Heart right ventricle (tissue), 16 donors: ENCODE data around the gene PSMC5. TPM values are rescaled to one million over a fixed set of nuclear protein-coding genes. Genes with fewer than 3 reads are reported as not detected.
"Not testable (repeated sequence)": the region's sequence is repeated elsewhere in the genome, so short reads cannot be mapped to it uniquely, and the experiment has no call there.

ENCODE experiments used
- ATAC-seq, 8 donors: fragments of 200-7000 bp; cut with Tn5 transposase; one replicate each; pipeline ENCODE4 v1.9.1; 2020; ENCODE audit warnings: mild to moderate bottlenecking in 8 of 8, moderate library complexity in 8 of 8, moderate number of reproducible peaks in 1 of 8
- DNase-seq, 2 donors: peaks; one replicate each; pipeline ENCODE4 v3.0.0-alpha.2; 2020
- H3K27ac ChIP-seq, 10 donors: fragments of 200-600 bp; sonication (generic) in 2 of 10; one replicate each; pipeline versions ENCODE4 v1.5.0 to v1.8.0; 2020 to 2022; ENCODE audit warnings: mild to moderate bottlenecking in 3 of 10
- H3K27me3 ChIP-seq, 7 donors: fragments of 200-600 bp; one replicate each; pipeline ENCODE4 v1.8.0; 2021 to 2022; ENCODE audit warnings: mild to moderate bottlenecking in 2 of 7
- H3K36me3 ChIP-seq, 9 donors: fragments of 200-600 bp; sonication (generic) in 1 of 9; one replicate each; pipeline versions ENCODE4 v1.5.0 to v1.8.0; 2020 to 2022; ENCODE audit warnings: mild to moderate bottlenecking in 2 of 9
- H3K4me1 ChIP-seq, 9 donors: fragments of 200-600 bp; sonication (generic) in 1 of 9; one replicate each; pipeline versions ENCODE4 v1.5.0 to v1.8.0; 2020 to 2022; ENCODE audit warnings: mild to moderate bottlenecking in 4 of 9
- H3K4me3 ChIP-seq, 10 donors: fragments of 200-600 bp; sonication (generic) in 2 of 10; one replicate each; pipeline versions ENCODE4 v1.5.0 to v1.8.0; 2020 to 2022; ENCODE audit warnings: mild to moderate bottlenecking in 7 of 10, moderate library complexity in 2 of 10
- H3K9me3 ChIP-seq, 11 donors: fragments of 200-600 bp in 10 of 11; sonication (generic) in 2 of 11; one replicate each; pipeline versions ENCODE4 v1.5.0 to v1.8.0; 2013 to 2022; ENCODE audit warnings: mild to moderate bottlenecking in 2 of 11, control low read depth in 1 of 11, moderate library complexity in 1 of 11
- CTCF ChIP-seq, 9 donors: fragments of 200-600 bp; sonication (generic) in 2 of 9; IDR thresholded peaks; one replicate each; pipeline versions ENCODE4 v1.5.0 to v1.8.0; 2021 to 2022; ENCODE audit warnings: antibody characterized with exemption in 9 of 9, mild to moderate bottlenecking in 5 of 9, moderate library complexity in 1 of 9
- WGBS, 2 donors: extraction: QIAGEN DNeasy Blood & Tissue Kit; methylation state at CpG; one replicate each; pipeline ENCODE4 v1.1.7; 2013; ENCODE audit warnings: inconsistent platforms in 1 of 2; 5-methylcytosine and 5-hydroxymethylcytosine counted together
- intact Hi-C, 10 donors: fragments of 100-400 bp; cut with DNase I; formaldehyde crosslinking; loops; one replicate each; pipeline versions ENCODE4 v1.11.1 to v1.14.2; 2022
- polyA plus RNA-seq, 2 donors: library from polyadenylated mRNA; stranded (reverse); fragments of 200-250 nt; gene quantifications; one replicate each; pipeline ENCODE4 v1.2.3, GENCODE V29; 2013
- total RNA-seq, 10 donors: library from RNA; stranded (reverse); fragmentation: NEBNext Ultra II Directional in 3 of 10; extraction: Animal tissue kit (Norgen Biotek cat#: 25700) in 3 of 10; gene quantifications; one replicate each; pipeline versions ENCODE4 v1.2.1 to v1.2.4, GENCODE V29; 2021 to 2023
- donor health status: Arrhythmogenic right ventricular cardiomyopathy.
- donor health status: ischemic (EF 13 %, LVEDD 7.1; RV severe dilation, severe dysfunction).
- donor health status: healthy with polysubstance abuse.
- donor health status: DM: no; HTN: yes; CAD: no.
- donor health status: DM: no; HTN: no; CAD: no.
- donor health status: ischemic (EF 25% LVEDD 6.9; RV normal size, moderate dysfunction).
- donor health status: ischemic (EF 25% LVEDD 5.7; RV mildly dilated, moderate dysfunction).
- donor health status: healthy.
- donor health status: DM: yes; HTN: yes; CAD: no.
- donor health status: Ischemic cardiomyopathy.
- donor health status: ischemic (EF 35%, LVEDD 5.7; RV mildly dilated, moderate dysfunction).
- donor health status: nonischemic (EF 11% LVEDD 7.7; RV severe dilation, severe dysfunction).
- donor health status: DM: yes; HTN: yes; CAD: no.
- donor health status: PGD.
- donor health status: ischemic (EF 29% LVEDD 5.4; RV normal size, mild dysfunction).
- donor health status: nonischemic (EF 23%, LVEDD 6.1; RV moderate dilation, normal function).

The PSMC5 gene
- total and polyA plus RNA-seq, 12 donors = 92.9 to 228 (median 122) TPM

DNA sequence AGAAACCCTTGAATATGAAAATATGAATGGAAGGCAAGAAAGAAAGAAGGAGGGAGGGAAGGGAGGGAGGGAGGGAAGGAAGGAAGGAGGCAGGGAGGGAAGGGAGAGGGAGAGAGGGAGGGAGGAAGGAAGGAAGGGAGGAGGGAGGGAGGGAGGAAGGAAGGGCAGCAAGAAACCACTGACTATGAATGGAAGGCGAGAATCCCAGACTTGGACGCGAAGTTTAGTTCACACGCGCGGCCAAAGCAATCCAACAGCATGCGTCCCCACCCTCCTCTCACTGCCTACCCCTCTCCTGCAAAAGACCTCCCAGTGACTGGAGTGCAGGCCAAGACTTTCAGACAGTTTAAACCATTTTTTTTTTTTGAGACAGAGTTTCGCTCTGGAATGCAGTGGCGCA, 23.2 kb downstream of the PSMC5 start:
- Histone ChIP-seq H3K27ac (no peak overlapping the region), H3K36me3 (no peaks in the 10 kb centered on the region), H3K27me3 (no peaks in the 10 kb centered on the region), H3K9me3 (peaks cover 0 to 5% (median 0%) of the 10 kb centered on the region in 11 donors), H3K4me3 (no peak overlapping the region), H3K4me1 (peaks cover 0 to 13% (median 0%) of the 10 kb centered on the region in 9 donors)
- TF ChIP-seq CTCF (IDR thresholded peaks at IDR 0.05) = no peak
- 71% methylated on average over 9 of the region's 9 CpGs for WGBS, 2 donors
- DNase-seq = no peak
- intact Hi-C loops = no loop called here
- ATAC-seq = no peak

- Histone ChIP-seq H3K27me3 (no peaks in the 10 kb centered on the region), H3K4me3 (no peak overlapping the region), H3K27ac (no peak overlapping the region), H3K9me3 (peaks cover 0 to 5% (median 0%) of the 10 kb centered on the region in 11 donors), H3K4me1 (peaks cover 0 to 12% (median 0%) of the 10 kb centered on the region in 9 donors), H3K36me3 (no peaks in the 10 kb centered on the region)
- no peak for ATAC-seq
- no peak for TF ChIP-seq CTCF (IDR thresholded peaks at IDR 0.05)
- 86 to 97% methylated on average over 2 of the region's 2 CpGs for WGBS, 2 donors
- intact Hi-C loops = no loop called here
- no peak for DNase-seq
These were observed 26.0 kb downstream of the PSMC5 start for GRCh38 chr17:63853260-63853659.

GRCh38 chr17:63854709-63855108, 27.5 kb downstream of the PSMC5 start:
- H3K9me3 ChIP-seq = no peaks in the 10 kb centered on the region
- no peaks in the 10 kb centered on the region for H3K36me3 ChIP-seq
- no peaks in the 10 kb centered on the region for H3K4me1 ChIP-seq
- ATAC-seq (no peak), DNase-seq (no peak)
- TF ChIP-seq CTCF (IDR thresholded peaks at IDR 0.05) = no peak
- intact Hi-C loops = no loop called here
- no peaks in the 10 kb centered on the region for H3K27me3 ChIP-seq
- 81 to 84% methylated on average over 5 of the region's 5 CpGs for WGBS, 2 donors
- no peak overlapping the region for H3K4me3 ChIP-seq
- H3K27ac ChIP-seq = no peak overlapping the region

DNA sequence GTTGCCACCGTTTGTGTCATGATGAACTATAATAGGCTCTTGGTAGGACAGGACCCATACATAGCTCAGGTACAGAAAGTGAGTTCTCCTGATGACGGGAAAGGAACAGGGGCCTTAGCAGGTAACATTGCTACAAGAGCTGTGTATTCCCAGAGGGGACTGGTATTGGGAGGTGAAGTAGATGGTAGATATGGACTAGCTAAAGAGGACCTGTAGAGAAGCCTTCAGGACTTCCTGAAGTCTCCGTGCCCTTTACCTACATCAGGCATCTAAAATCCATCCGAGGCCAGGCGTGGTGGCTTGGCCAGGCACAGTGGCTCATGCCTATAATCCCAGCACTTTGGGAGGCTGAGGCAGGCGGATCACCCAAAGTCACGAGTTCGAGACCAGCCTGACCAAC, 28.0 kb downstream of the PSMC5 start:
- Histone ChIP-seq H3K36me3 (no peaks in the 10 kb centered on the region), H3K9me3 (no peaks in the 10 kb centered on the region), H3K27me3 (no peaks in the 10 kb centered on the region), H3K27ac (no peak overlapping the region), H3K4me1 (no peaks in the 10 kb centered on the region), H3K4me3 (no peak overlapping the region)
- TF ChIP-seq CTCF (IDR thresholded peaks at IDR 0.05) = no peak
- no peak for ATAC-seq
- intact Hi-C loops = no loop called here
- no peak for DNase-seq
- WGBS, 2 donors = 89% methylated on average over 8 of the region's 8 CpGs

DNA sequence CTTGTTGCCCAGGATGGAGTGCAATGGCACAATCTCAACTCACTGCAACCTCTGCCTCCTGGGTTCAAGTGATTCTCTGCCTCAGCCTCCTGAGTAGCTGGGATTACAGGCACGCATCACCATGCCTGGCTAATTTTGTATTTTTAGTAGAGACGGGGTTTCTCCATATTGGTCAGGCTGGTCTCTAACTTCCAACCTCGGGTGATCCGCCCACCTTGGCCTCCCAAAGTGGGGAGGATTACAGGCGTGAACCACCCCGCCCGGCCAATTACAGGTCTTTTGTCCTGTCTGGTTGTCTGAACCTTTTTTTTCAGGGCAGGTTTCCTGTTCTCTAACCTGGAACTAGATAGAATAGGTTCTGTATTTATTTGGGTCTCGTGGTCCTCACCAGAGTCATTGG, 29.2 kb downstream of the PSMC5 start:
- intact Hi-C loops, H3K27me3 ChIP-seq, H3K4me3 ChIP-seq, ATAC-seq, DNase-seq, H3K4me1 ChIP-seq, H3K36me3 ChIP-seq, H3K9me3 ChIP-seq, H3K27ac ChIP-seq: not testable (repeated sequence)
- WGBS, 2 donors = 91 to 93% methylated on average over 8 of the region's 8 CpGs
